Stimulated activated CD4-positive, alpha-beta T cell treated with anti-CD3 and anti-CD28 coated beads, Interleukin-4, amount 100 ng/mL, for 4 hours (primary cell): Measurements from ENCODE around the gene ALOX5AP.

ENCODE experiments used
- DNase-seq, 2 experiments: peaks; one replicate each; pipeline ENCODE4 v3.0.0-alpha.2; 2020

The ALOX5AP gene

DNA sequence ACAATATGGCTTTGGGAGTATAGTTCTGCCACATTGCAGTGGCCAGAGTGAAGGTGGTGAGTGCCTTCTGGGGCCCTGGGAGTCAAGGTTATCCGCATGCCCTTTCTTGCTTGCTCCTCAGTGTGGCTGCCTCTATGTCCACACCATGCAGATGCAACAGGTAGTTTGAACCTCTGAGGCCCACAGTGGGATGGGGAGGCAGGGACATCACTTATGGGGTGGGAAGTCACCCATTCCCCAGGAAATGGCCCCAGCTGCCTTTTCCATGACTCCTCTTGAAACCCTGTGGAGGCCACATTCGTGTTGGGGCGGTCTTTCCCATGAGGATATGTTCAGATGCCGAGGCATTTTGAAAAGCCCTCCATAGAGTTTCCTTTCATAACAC is 20.0 kb upstream of the ALOX5AP start:
- no peak for DNase-seq

GRCh38 chr13:30715837-30716236 is 19.5 kb upstream of the ALOX5AP start:
- no peak for DNase-seq

- DNase-seq = no peak
Measured at GRCh38 chr13:30718661-30719524, 16.4 kb upstream of the ALOX5AP start.

- DNase-seq = no peak
Measured at GRCh38 chr13:30719525-30719914, 15.8 kb upstream of the ALOX5AP start.

DNA sequence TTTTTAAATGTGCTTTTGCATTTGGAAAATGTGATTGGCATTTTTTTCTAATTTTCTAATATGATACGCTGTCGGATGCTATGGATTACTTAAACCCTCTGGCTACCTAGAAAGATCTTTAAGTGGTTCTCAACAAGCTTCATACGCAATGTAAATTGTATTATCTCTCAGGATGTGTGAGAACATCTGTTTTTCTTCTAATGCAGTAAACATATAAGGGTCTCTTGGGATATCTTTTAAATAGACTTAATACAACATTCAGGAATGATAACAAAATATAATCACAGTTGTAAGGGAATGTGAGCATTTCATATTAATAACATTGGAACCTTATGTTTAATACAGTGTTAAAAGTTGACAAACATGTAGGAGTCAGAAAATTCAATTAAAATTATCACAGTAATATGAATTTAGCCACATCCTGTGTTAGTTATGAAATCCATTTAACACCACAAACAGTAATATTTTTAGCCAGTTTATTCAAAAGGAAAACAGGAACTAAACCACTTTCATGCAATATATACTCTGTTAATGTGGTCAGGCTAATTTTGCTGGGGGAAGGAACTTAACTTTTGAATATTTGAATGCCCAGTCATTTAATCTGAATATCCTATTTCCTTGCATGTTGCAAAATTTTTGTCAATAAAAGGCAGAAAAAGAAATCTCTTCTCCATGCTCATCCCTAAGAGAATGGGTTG is 15.0 kb upstream of the ALOX5AP start:
- no peak for DNase-seq

DNA sequence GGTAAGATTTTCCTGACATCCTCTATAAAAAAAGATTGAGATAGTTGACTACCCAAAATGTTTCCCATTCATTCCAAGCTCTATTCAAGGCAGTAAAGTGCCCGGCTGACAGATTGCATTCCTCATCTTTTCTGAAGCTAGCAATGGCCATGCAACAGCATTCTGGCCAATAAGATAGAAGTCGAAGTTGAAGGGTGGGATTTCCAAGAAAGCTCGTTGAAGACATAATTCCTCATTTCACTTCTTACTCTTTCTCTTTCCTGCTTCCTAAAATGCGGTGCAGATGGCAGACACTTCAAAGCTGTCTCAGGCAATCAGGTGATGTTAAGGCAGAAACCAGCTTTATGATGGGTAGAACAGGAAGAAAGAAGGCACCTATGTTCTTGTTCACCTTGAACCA is 13.4 kb upstream of the ALOX5AP start:
- no peak for DNase-seq

DNA sequence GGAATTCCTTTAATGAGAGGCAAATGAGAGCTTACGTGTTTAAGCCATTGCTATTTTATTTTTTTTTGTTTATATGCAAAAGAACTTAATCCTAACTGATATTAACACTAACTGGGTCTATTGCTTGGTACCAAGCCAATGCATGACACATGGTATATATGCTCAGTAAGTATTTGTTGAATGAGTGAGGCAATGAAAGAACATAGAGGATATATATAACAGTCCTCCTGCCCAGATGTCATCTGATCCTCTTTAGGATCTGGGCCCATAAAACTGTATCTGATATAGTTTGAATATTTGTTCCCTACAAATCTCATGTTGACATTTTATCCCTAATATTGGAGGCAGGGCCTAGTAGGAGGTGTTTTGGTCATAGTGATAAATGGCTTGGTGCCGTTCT is 13.0 kb upstream of the ALOX5AP start:
- no peak for DNase-seq

- DNase-seq = no peak
Measured at GRCh38 chr13:30724778-30725177, 10.6 kb upstream of the ALOX5AP start.

GRCh38 chr13:30725326-30726085 is 9.8 kb upstream of the ALOX5AP start:
- DNase-seq = no peak

GRCh38 chr13:30726192-30726591 is 9.2 kb upstream of the ALOX5AP start:
- no peak for DNase-seq

- no peak for DNase-seq
Measured at GRCh38 chr13:30727491-30728355, 7.6 kb upstream of the ALOX5AP start.

GRCh38 chr13:30729801-30730200 is 5.5 kb upstream of the ALOX5AP start:
- no peak for DNase-seq

- DNase-seq = no peak
Measured at GRCh38 chr13:30730526-30730925, 4.8 kb upstream of the ALOX5AP start.

- DNase-seq = no peak
Measured at GRCh38 chr13:30731361-30732045, 3.8 kb upstream of the ALOX5AP start.

GRCh38 chr13:30732046-30732390 is 3.3 kb upstream of the ALOX5AP start:
- no peak for DNase-seq

DNA sequence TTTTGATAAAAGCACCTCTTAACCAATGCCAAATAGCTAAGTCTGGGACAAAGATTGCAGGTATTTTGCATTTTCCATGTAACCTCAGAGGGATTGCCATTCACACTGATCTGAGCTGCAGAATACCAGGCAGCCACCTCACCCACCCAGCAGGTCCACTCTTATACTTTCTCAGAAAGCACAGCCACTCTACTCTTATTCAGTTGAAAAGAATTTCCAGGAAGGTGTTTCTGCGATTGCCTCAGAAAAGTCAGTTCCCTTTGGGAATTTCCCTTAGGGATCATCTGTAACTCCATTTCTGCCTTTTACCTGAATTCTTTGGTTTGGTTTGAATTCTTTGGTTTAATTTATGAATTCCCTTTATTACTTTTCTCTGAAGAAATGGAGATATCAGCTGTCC is 904 bp upstream of the ALOX5AP start:
- no peak for DNase-seq

DNA sequence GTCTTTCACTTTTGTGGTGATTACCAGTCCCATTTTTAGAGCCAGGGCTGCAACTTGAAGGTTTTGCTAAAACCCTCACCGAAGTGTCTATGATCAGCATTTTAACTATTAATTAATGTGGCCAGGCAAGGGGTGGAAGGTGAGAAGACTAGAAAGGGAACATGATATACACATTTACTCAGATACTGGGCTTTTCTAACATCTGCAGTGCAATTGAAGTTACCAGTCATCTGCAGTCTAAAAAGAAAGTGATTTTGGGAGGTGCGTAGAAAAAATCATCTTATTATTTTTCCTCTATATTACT is 481 bp downstream of the ALOX5AP start:
- DNase-seq = no peak

GRCh38 chr13:30736461-30737320 is 1.3 kb downstream of the ALOX5AP start:
- DNase-seq = no peak

DNA sequence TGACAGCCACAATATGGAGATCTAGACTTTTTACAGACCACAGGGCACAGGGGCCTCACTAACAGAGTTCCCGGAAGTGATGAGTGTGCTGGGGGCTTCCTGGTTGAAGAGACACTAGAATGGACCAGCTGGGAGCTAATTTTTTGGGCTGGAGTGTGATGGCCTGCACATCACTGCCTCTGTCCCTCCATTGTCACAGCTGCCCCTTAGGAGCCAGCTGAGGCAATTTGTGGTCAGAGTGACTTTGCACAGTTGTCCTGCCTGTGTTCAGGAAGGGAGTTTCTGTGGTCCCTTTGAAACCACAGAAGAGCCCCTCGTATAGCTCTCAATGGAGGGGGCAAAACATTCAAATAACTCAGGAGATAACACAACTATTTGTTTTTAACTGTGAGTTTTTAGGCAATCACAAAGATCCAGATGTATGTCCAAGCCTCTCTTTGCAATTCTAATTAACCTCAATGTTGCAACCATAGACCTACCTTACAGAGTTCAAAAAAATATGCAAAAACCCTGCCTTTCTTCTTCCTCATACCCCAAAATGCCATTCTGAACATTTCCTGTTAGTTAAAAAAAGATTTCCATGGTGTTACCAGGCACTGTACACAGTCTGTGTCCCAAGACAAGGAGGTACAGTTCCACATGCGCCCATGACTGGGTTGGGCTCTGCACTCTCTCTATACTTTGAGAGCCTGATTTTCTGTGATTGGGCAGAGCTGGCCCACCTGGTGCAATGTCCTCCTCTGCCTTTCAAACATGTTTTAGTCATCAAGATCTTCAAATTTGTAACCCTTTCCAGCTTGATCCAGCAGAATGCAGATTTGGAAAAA is 2.4 kb downstream of the ALOX5AP start:
- no peak for DNase-seq

DNA sequence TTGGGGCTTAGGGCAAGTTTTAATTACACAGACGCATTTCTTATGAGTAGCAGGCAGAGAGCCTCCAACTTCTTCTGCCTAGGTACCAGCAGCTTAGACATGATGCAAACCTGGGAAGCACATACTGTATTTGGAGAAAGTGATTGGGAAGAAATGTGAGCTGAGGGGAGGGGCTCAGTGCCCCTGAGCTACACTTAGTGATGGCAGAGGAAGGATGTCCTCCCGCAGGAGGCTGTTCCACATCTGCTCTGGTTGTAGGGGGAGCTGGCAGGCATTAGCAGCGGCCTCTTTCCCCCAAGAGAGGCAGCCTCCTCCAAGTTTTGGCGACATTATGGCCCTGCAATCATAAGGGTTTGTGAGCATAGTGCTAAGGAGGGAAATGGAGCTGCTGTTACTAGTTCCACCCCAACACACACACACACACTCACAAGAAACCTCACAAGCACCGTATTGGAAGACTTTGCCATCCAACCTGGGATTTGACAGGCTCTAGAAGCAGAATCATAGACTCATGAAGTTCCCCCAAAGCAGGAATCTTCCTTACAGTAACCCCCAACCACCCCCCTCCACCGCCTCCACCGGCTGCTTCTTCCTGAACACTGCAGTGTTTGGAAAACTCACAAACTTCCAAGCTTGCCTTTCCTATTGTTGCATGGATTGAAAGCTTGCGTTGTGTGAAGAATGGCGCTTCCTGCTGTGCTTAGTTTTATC is 3.3 kb downstream of the ALOX5AP start:
- no peak for DNase-seq
